Rectal smooth muscle tissue (tissue), 1 donor: Measurements from ENCODE around the gene TXNRD2.

Experiments used
- H3K27ac ChIP-seq: one replicate; pipeline ENCODE4 v1.7.0; 2013; ENCODE audit warnings: low read depth, low read length, inconsistent platforms
- H3K27me3 ChIP-seq: one replicate; pipeline ENCODE4 v1.7.0; 2013; ENCODE audit warnings: low read length; ENCODE audit not compliant: control insufficient read depth, insufficient read depth
- H3K36me3 ChIP-seq: one replicate; pipeline ENCODE4 v1.7.0; 2013; ENCODE audit warnings: low read length; ENCODE audit not compliant: control insufficient read depth, insufficient read depth
- H3K4me1 ChIP-seq: one replicate; pipeline ENCODE4 v1.7.0; 2013; ENCODE audit warnings: low read length; ENCODE audit not compliant: control insufficient read depth, insufficient read depth
- H3K4me3 ChIP-seq: one replicate; pipeline ENCODE4 v1.7.0; 2013; ENCODE audit warnings: low read length
- H3K9ac ChIP-seq: one replicate; pipeline ENCODE4 v1.7.0; 2013; ENCODE audit warnings: low read length

The TXNRD2 gene

GRCh38 chr22:19825904-19826618 is 115.6 kb downstream of the TXNRD2 start:
- Histone ChIP-seq H3K9ac (no peak overlapping the region), H3K27ac (no peak overlapping the region), H3K27me3 (no peaks in the 10 kb centered on the region), H3K36me3 (no peaks in the 10 kb centered on the region), H3K4me3 (no peak overlapping the region), H3K4me1 (no peaks in the 10 kb centered on the region)
